Measurements from ENCODE around the gene LGI1. TPM values are rescaled to one million over a fixed set of nuclear protein-coding genes. Genes with fewer than 3 reads are reported as not detected.
A peak's percentile ranks its signal among the peaks of the same experiment; 100 is the strongest.

Gene LGI1
- total and polyA plus RNA-seq, 8 donors: 0.19 to 0.99 TPM; not detected in 6

- FAIRE-seq: no peak
- intact Hi-C loops (cut with DNase I): no loop called here
- H3K9me3 ChIP-seq: no peaks in the 10 kb centered on the region
- no peak overlapping the region for H3K4me3 ChIP-seq
- H3K27me3 ChIP-seq: no peaks in the 10 kb centered on the region
- no peak overlapping the region for H3K27ac ChIP-seq
- H3K36me3 ChIP-seq: no peaks in the 10 kb centered on the region
- 49 to 52% methylated on average over 1 of the region's 1 CpG for WGBS, 2 donors
- no peak for ATAC-seq
- no peak for DNase-seq
- H3K4me1 ChIP-seq: no peaks in the 10 kb centered on the region
- no peak for TF ChIP-seq CTCF (IDR thresholded peaks at IDR 0.05)
These were observed 31.7 kb upstream of the LGI1 start for GRCh38 chr10:93726024-93726423.

- TF ChIP-seq CTCF (IDR thresholded peaks at IDR 0.05): no peak
- 64 to 79% methylated on average over 3 of the region's 3 CpGs for WGBS, 2 donors
- intact Hi-C loops (cut with DNase I): no loop called here
- Histone ChIP-seq H3K4me3 (no peak overlapping the region), H3K36me3 (no peaks in the 10 kb centered on the region), H3K27ac (no peak overlapping the region), H3K27me3 (no peaks in the 10 kb centered on the region), H3K4me1 (no peaks in the 10 kb centered on the region), H3K9me3 (no peaks in the 10 kb centered on the region)
- ATAC-seq (no peak), DNase-seq (no peak), FAIRE-seq (no peak)
These were observed 16.4 kb upstream of the LGI1 start for GRCh38 chr10:93741367-93741766.

GRCh38 chr10:93742633-93743349, 14.9 kb upstream of the LGI1 start:
- Histone ChIP-seq H3K27me3 (no peaks in the 10 kb centered on the region), H3K27ac (peak overlapping the region in 1 of 4 donors; percentile 34), H3K9me3 (no peaks in the 10 kb centered on the region), H3K4me3 (no peak overlapping the region), H3K4me1 (no peaks in the 10 kb centered on the region), H3K36me3 (no peaks in the 10 kb centered on the region)
- ATAC-seq: peak in 3 of 4 donors; percentile 48 to 83 (median 80)
- DNase-seq: no peak
- WGBS, 2 donors: 39 to 50% methylated on average over 8 of the region's 8 CpGs
- FAIRE-seq: no peak
- no peak for TF ChIP-seq CTCF (IDR thresholded peaks at IDR 0.05)
- intact Hi-C loops (cut with DNase I): no loop called here

GRCh38 chr10:93745408-93746065, 12.2 kb upstream of the LGI1 start:
- DNase-seq (no peak), ATAC-seq (peak in 2 of 4 donors; percentile 42 to 53), FAIRE-seq (no peak)
- intact Hi-C loops (cut with DNase I): no loop called here
- no peak for TF ChIP-seq CTCF (IDR thresholded peaks at IDR 0.05)
- H3K9me3 ChIP-seq: no peaks in the 10 kb centered on the region
- no peak overlapping the region for H3K27ac ChIP-seq
- no peaks in the 10 kb centered on the region for H3K4me1 ChIP-seq
- H3K27me3 ChIP-seq: no peaks in the 10 kb centered on the region
- WGBS, 2 donors: 53 to 54% methylated on average over 9 of the region's 9 CpGs
- H3K4me3 ChIP-seq: no peak overlapping the region
- no peaks in the 10 kb centered on the region for H3K36me3 ChIP-seq

- H3K27ac ChIP-seq: no peak overlapping the region
- DNase-seq: no peak
- no peak overlapping the region for H3K4me3 ChIP-seq
- peak in 1 of 4 donors; percentile 30 for ATAC-seq
- TF ChIP-seq CTCF (IDR thresholded peaks at IDR 0.05): no peak
- FAIRE-seq: no peak
- no peaks in the 10 kb centered on the region for H3K27me3 ChIP-seq
- H3K36me3 ChIP-seq: no peaks in the 10 kb centered on the region
- H3K4me1 ChIP-seq: no peaks in the 10 kb centered on the region
- intact Hi-C loops (cut with DNase I): no loop called here
- H3K9me3 ChIP-seq: no peaks in the 10 kb centered on the region
- 62 to 69% methylated on average over 4 of the region's 4 CpGs for WGBS, 2 donors
These were observed 10.9 kb upstream of the LGI1 start for GRCh38 chr10:93746844-93747284.

Data from pancreas (tissue), 10 donors.